HG03442 (cell line): ENCODE data around the gene TIGD7.
"Not testable (repeated sequence)": the region's sequence is repeated elsewhere in the genome, so short reads cannot be mapped to it uniquely, and the experiment has no call there.

Source experiments
- ATAC-seq: cut with Tn5 transposase; IDR thresholded peaks from one replicate; pipeline ENCODE4 v1.9.1; 2021; ENCODE audit warnings: mild to moderate bottlenecking, moderate library complexity; ENCODE audit not compliant: unreplicated experiment

Gene TIGD7

GRCh38 chr16:3282730-3283542 is 22.3 kb downstream of the TIGD7 start, which contains the start of gene ZNF263:
Gene ZNF263 (plus strand): TSS chr16:3283491. CDS start chr16:3283819, 328 bp downstream.
- peak; percentile 74 for ATAC-seq

- peak; percentile 17 for ATAC-seq
Measured at GRCh38 chr16:3282103-3282729, 23.0 kb downstream of the TIGD7 start.

GRCh38 chr16:3281222-3281820 is 23.9 kb downstream of the TIGD7 start:
- ATAC-seq: no peak

- no peak for ATAC-seq
Measured at GRCh38 chr16:3276679-3277078, 28.6 kb downstream of the TIGD7 start.

- no peak for ATAC-seq
Measured at GRCh38 chr16:3274947-3275346, 30.3 kb downstream of the TIGD7 start.

- ATAC-seq: no peak
Measured at GRCh38 chr16:3274490-3274889, 30.7 kb downstream of the TIGD7 start.

GRCh38 chr16:3271281-3271680 is 33.9 kb downstream of the TIGD7 start:
- not testable (repeated sequence) for ATAC-seq

- not testable (repeated sequence) for ATAC-seq
Measured at GRCh38 chr16:3270718-3271117, 34.5 kb downstream of the TIGD7 start.

GRCh38 chr16:3268294-3268693 is 36.9 kb downstream of the TIGD7 start:
- no peak for ATAC-seq

GRCh38 chr16:3266873-3267537 is 38.2 kb downstream of the TIGD7 start:
- no peak for ATAC-seq

GRCh38 chr16:3264137-3265036 is 40.8 kb downstream of the TIGD7 start:
- peak; percentile 82 for ATAC-seq

GRCh38 chr16:3262517-3262916 is 42.7 kb downstream of the TIGD7 start:
- ATAC-seq: no peak

- no peak for ATAC-seq
Measured at GRCh38 chr16:3259836-3260235, 45.4 kb downstream of the TIGD7 start.

- no peak for ATAC-seq
Measured at GRCh38 chr16:3256866-3257465, 48.3 kb downstream of the TIGD7 start.

GRCh38 chr16:3256146-3256865 is 48.9 kb downstream of the TIGD7 start, which contains the start of gene MEFV:
Gene MEFV (minus strand): TSS chr16:3256633. CDS start chr16:3256587, 46 bp downstream.
- ATAC-seq: no peak

- no peak for ATAC-seq
Measured at GRCh38 chr16:3254309-3254708, 50.9 kb downstream of the TIGD7 start.

GRCh38 chr16:3252967-3253366 is 52.3 kb downstream of the TIGD7 start:
- ATAC-seq: no peak

- no peak for ATAC-seq
Measured at GRCh38 chr16:3249451-3249850, 55.8 kb downstream of the TIGD7 start.

- no peak for ATAC-seq
Measured at GRCh38 chr16:3249020-3249419, 56.2 kb downstream of the TIGD7 start.
